ENCODE measurements around the gene ZSCAN12.

The ZSCAN12 gene

GRCh38 chr6:28351087-28351486 lies 48.5 kb downstream of the ZSCAN12 start:
- in situ Hi-C loops (cut with MboI; ENCODE audit: low pct_unique_long_range_greater_than_20kb, low sequenced_read_pairs, unreplicated experiment) = loop anchor here (10.0 to 25.0 kb wide), 2 partner anchors 216 to 1189 kb away; no protein-coding TSS in a partner anchor
- no peak for TF ChIP-seq CTCF (IDR thresholded peaks at IDR 0.05; ENCODE audit: extremely low read depth, insufficient read depth, missing control alignments)
- DNase-seq (ENCODE audit: low spot score) = no peak

GRCh38 chr6:28349892-28350737 lies 49.4 kb downstream of the ZSCAN12 start, which contains the start of gene ZKSCAN3:
Gene ZKSCAN3, plus strand, starts transcription at chr6:28349947. Its CDS starts 9,640 bp downstream, at chr6:28359587.
- in situ Hi-C loops (cut with MboI; ENCODE audit: low pct_unique_long_range_greater_than_20kb, low sequenced_read_pairs, unreplicated experiment) = loop anchor here (10.0 to 25.0 kb wide), 2 partner anchors 215 to 1188 kb away; no protein-coding TSS in a partner anchor
- TF ChIP-seq CTCF (IDR thresholded peaks at IDR 0.05; ENCODE audit: extremely low read depth, insufficient read depth, missing control alignments) = no peak
- DNase-seq (ENCODE audit: low spot score) = peak; percentile 81

- in situ Hi-C loops (cut with MboI; ENCODE audit: low pct_unique_long_range_greater_than_20kb, low sequenced_read_pairs, unreplicated experiment) = no loop called here
- TF ChIP-seq CTCF (IDR thresholded peaks at IDR 0.05; ENCODE audit: extremely low read depth, insufficient read depth, missing control alignments) = no peak
These were observed 50.1 kb downstream of the ZSCAN12 start for GRCh38 chr6:28349344-28349891.

GRCh38 chr6:28347119-28347518 lies 52.4 kb downstream of the ZSCAN12 start:
- no peak for TF ChIP-seq CTCF (IDR thresholded peaks at IDR 0.05; ENCODE audit: extremely low read depth, insufficient read depth, missing control alignments)
- in situ Hi-C loops (cut with MboI; ENCODE audit: low pct_unique_long_range_greater_than_20kb, low sequenced_read_pairs, unreplicated experiment) = no loop called here
- DNase-seq (ENCODE audit: low spot score) = no peak

More at GRCh38 chr6:28349344-28349891, 50.1 kb downstream of the ZSCAN12 start:
- no peak for DNase-seq (ENCODE audit: low spot score)

GRCh38 chr6:28345201-28345600 lies 54.3 kb downstream of the ZSCAN12 start:
- no peak for DNase-seq (ENCODE audit: low spot score)
- in situ Hi-C loops (cut with MboI; ENCODE audit: low pct_unique_long_range_greater_than_20kb, low sequenced_read_pairs, unreplicated experiment) = no loop called here
- no peak for TF ChIP-seq CTCF (IDR thresholded peaks at IDR 0.05; ENCODE audit: extremely low read depth, insufficient read depth, missing control alignments)

GRCh38 chr6:28343898-28344677 lies 55.5 kb downstream of the ZSCAN12 start:
- no peak for DNase-seq (ENCODE audit: low spot score)
- TF ChIP-seq CTCF (IDR thresholded peaks at IDR 0.05; ENCODE audit: extremely low read depth, insufficient read depth, missing control alignments) = no peak
- in situ Hi-C loops (cut with MboI; ENCODE audit: low pct_unique_long_range_greater_than_20kb, low sequenced_read_pairs, unreplicated experiment) = no loop called here
